Measurements from ENCODE around the gene CSF1.

The CSF1 gene

GRCh38 chr1:109906160-109906838 is 4.3 kb upstream of the CSF1 start:
- peaks cover 1% of the 10 kb centered on the region for H3K36me3 Mint-ChIP-seq
- H3K4me1 Mint-ChIP-seq = peaks cover 71% of the 10 kb centered on the region
- peak overlapping the region; percentile 41 for H3K4me3 Mint-ChIP-seq
- H3K9me3 Mint-ChIP-seq = no peaks in the 10 kb centered on the region
- H3K27ac Mint-ChIP-seq = peak overlapping the region; percentile 93
- H3K27me3 Mint-ChIP-seq = peaks cover 1% of the 10 kb centered on the region
- peak; percentile 94 for ATAC-seq

GRCh38 chr1:109906839-109907180 is 3.8 kb upstream of the CSF1 start:
- Mint-ChIP-seq H3K4me3 (no peak overlapping the region), H3K27ac (peak overlapping the region; percentile 93), H3K36me3 (peaks cover 6% of the 10 kb centered on the region), H3K9me3 (no peaks in the 10 kb centered on the region), H3K4me1 (peaks cover 71% of the 10 kb centered on the region), H3K27me3 (peaks cover 6% of the 10 kb centered on the region)
- ATAC-seq = no peak

GRCh38 chr1:109907190-109907774 is 3.4 kb upstream of the CSF1 start:
- ATAC-seq = no peak
- H3K27me3 Mint-ChIP-seq = peaks cover 10% of the 10 kb centered on the region
- H3K4me1 Mint-ChIP-seq = peaks cover 71% of the 10 kb centered on the region
- no peak overlapping the region for H3K4me3 Mint-ChIP-seq
- H3K36me3 Mint-ChIP-seq = peaks cover 10% of the 10 kb centered on the region
- H3K27ac Mint-ChIP-seq = peak overlapping the region; percentile 93
- no peaks in the 10 kb centered on the region for H3K9me3 Mint-ChIP-seq

- Mint-ChIP-seq H3K9me3 (no peaks in the 10 kb centered on the region), H3K27me3 (peaks cover 10% of the 10 kb centered on the region), H3K4me3 (no peak overlapping the region), H3K27ac (no peak overlapping the region), H3K4me1 (peaks cover 76% of the 10 kb centered on the region), H3K36me3 (peaks cover 24% of the 10 kb centered on the region)
- ATAC-seq = no peak
Observed at GRCh38 chr1:109908836-109909235, 1.8 kb upstream of the CSF1 start.

GRCh38 chr1:109909561-109909960 is 1.1 kb upstream of the CSF1 start:
- Mint-ChIP-seq H3K27ac (peak overlapping the region; percentile 92), H3K36me3 (peaks cover 28% of the 10 kb centered on the region), H3K9me3 (no peaks in the 10 kb centered on the region), H3K27me3 (peaks cover 10% of the 10 kb centered on the region), H3K4me1 (peaks cover 79% of the 10 kb centered on the region), H3K4me3 (peak overlapping the region; percentile 82)
- no peak for ATAC-seq

- H3K4me1 Mint-ChIP-seq = peaks cover 70% of the 10 kb centered on the region
- peaks cover 10% of the 10 kb centered on the region for H3K27me3 Mint-ChIP-seq
- H3K9me3 Mint-ChIP-seq = no peaks in the 10 kb centered on the region
- peak overlapping the region; percentile 82 for H3K4me3 Mint-ChIP-seq
- ATAC-seq = peak; percentile 31
- H3K36me3 Mint-ChIP-seq = peaks cover 39% of the 10 kb centered on the region
- peak overlapping the region; percentile 92 for H3K27ac Mint-ChIP-seq
Observed at GRCh38 chr1:109910963-109911798, 532 bp downstream of the CSF1 start.

- H3K27ac Mint-ChIP-seq = peak overlapping the region; percentile 92
- peaks cover 10% of the 10 kb centered on the region for H3K27me3 Mint-ChIP-seq
- peak overlapping the region; percentile 82 for H3K4me3 Mint-ChIP-seq
- no peaks in the 10 kb centered on the region for H3K9me3 Mint-ChIP-seq
- H3K36me3 Mint-ChIP-seq = peaks cover 50% of the 10 kb centered on the region
- H3K4me1 Mint-ChIP-seq = peaks cover 58% of the 10 kb centered on the region
- no peak for ATAC-seq
Observed at GRCh38 chr1:109912214-109912861, 1.7 kb downstream of the CSF1 start.

GRCh38 chr1:109912873-109913272 is 2.2 kb downstream of the CSF1 start:
- Mint-ChIP-seq H3K4me1 (peaks cover 53% of the 10 kb centered on the region), H3K4me3 (peak overlapping the region; percentile 82), H3K9me3 (no peaks in the 10 kb centered on the region), H3K27me3 (peaks cover 10% of the 10 kb centered on the region), H3K27ac (no peak overlapping the region), H3K36me3 (peaks cover 55% of the 10 kb centered on the region)
- ATAC-seq = no peak

GRCh38 chr1:109913360-109913879 is 2.8 kb downstream of the CSF1 start:
- Mint-ChIP-seq H3K4me3 (peak overlapping the region; percentile 82), H3K27ac (no peak overlapping the region), H3K27me3 (peaks cover 10% of the 10 kb centered on the region), H3K9me3 (no peaks in the 10 kb centered on the region), H3K4me1 (peaks cover 47% of the 10 kb centered on the region), H3K36me3 (peaks cover 60% of the 10 kb centered on the region)
- no peak for ATAC-seq

- peaks cover 10% of the 10 kb centered on the region for H3K27me3 Mint-ChIP-seq
- no peak overlapping the region for H3K27ac Mint-ChIP-seq
- H3K4me3 Mint-ChIP-seq = no peak overlapping the region
- H3K36me3 Mint-ChIP-seq = peaks cover 69% of the 10 kb centered on the region
- H3K4me1 Mint-ChIP-seq = peaks cover 38% of the 10 kb centered on the region
- no peaks in the 10 kb centered on the region for H3K9me3 Mint-ChIP-seq
- no peak for ATAC-seq
Observed at GRCh38 chr1:109914587-109915240, 4.1 kb downstream of the CSF1 start.

GRCh38 chr1:109917051-109917767 is 6.6 kb downstream of the CSF1 start:
- H3K27me3 Mint-ChIP-seq = peaks cover under 1% of the 10 kb centered on the region
- H3K4me3 Mint-ChIP-seq = no peak overlapping the region
- H3K9me3 Mint-ChIP-seq = no peaks in the 10 kb centered on the region
- no peak for ATAC-seq
- H3K27ac Mint-ChIP-seq = no peak overlapping the region
- H3K4me1 Mint-ChIP-seq = peaks cover 19% of the 10 kb centered on the region
- peaks cover 82% of the 10 kb centered on the region for H3K36me3 Mint-ChIP-seq

- Mint-ChIP-seq H3K4me1 (peaks cover 12% of the 10 kb centered on the region), H3K36me3 (peaks cover 84% of the 10 kb centered on the region), H3K27me3 (no peaks in the 10 kb centered on the region), H3K4me3 (no peak overlapping the region), H3K27ac (no peak overlapping the region), H3K9me3 (no peaks in the 10 kb centered on the region)
- ATAC-seq = no peak
Observed at GRCh38 chr1:109917768-109918606, 7.3 kb downstream of the CSF1 start.

- H3K27me3 Mint-ChIP-seq = no peaks in the 10 kb centered on the region
- peaks cover 5% of the 10 kb centered on the region for H3K4me1 Mint-ChIP-seq
- peak overlapping the region; percentile 1 for H3K27ac Mint-ChIP-seq
- peaks cover 84% of the 10 kb centered on the region for H3K36me3 Mint-ChIP-seq
- no peaks in the 10 kb centered on the region for H3K9me3 Mint-ChIP-seq
- H3K4me3 Mint-ChIP-seq = no peak overlapping the region
- no peak for ATAC-seq
Observed at GRCh38 chr1:109918671-109919070, 8.0 kb downstream of the CSF1 start.
